Panc1 (cell line): ENCODE data around the gene ARRB2. TPM values are rescaled to one million over a fixed set of nuclear protein-coding genes. Genes with fewer than 3 reads are reported as not detected.

Experiments used
- ATAC-seq: fragments of 200-7000 bp; cut with Tn5 transposase; 2 replicates; pipeline ENCODE4 v1.9.1; 2020; ENCODE audit warnings: mild to moderate bottlenecking, moderate library complexity
- BruUV-seq: library from RNA; stranded (reverse); fragments of 400-500 nt; replicated peaks from 2 replicates; lab custom pipeline; 2021; lab: Mats Ljungman, UMichigan
- CTCF ChIA-PET: fragments of 300-600 bp; sonication (Branson Sonifier 250); formaldehyde crosslinking; loops from one replicate; lab custom pipeline; 2022; ENCODE audit warnings: antibody characterized with exemption; lab: Charles Lee
- POLR2A ChIA-PET: fragments of 300-600 bp; sonication (Branson Sonifier 250); formaldehyde crosslinking; loops from one replicate; lab custom pipeline; 2022; ENCODE audit warnings: antibody characterized with exemption; lab: Charles Lee
- DNase-seq: peaks from one replicate; pipeline ENCODE4 v3.0.0-alpha.2; 2010; ENCODE audit warnings: low read depth, low spot score
- H3K27ac ChIP-seq: 2 replicates; pipeline ENCODE4 v1.5.1; 2011; ENCODE audit warnings: mild to moderate bottlenecking, low read length, inconsistent platforms
- H3K27me3 ChIP-seq: fragments of 200-500 bp; sonication (Bioruptor generic); 2 replicates; pipeline ENCODE4 v1.6.0; 2014; ENCODE audit warnings: low read length, inconsistent platforms; ENCODE audit not compliant: control insufficient read depth, insufficient read depth
- H3K36me3 ChIP-seq: fragments of 200-500 bp; sonication (Bioruptor generic); 2 replicates; pipeline ENCODE4 v1.5.1; 2014; ENCODE audit warnings: inconsistent platforms, mild to moderate bottlenecking, low read length, moderate library complexity; ENCODE audit not compliant: control insufficient read depth, insufficient read depth
- H3K4me1 ChIP-seq: 2 replicates; pipeline ENCODE4 v1.5.1; 2011; ENCODE audit warnings: inconsistent platforms, mild to moderate bottlenecking, low read length, moderate library complexity; ENCODE audit not compliant: control insufficient read depth, insufficient read depth
- H3K4me3 ChIP-seq, 2 experiments: 2 replicates each; pipeline ENCODE4 v1.5.1; 2011 to 2012; ENCODE audit warnings: low read depth in 2 of 2, low read length in 2 of 2, mild to moderate bottlenecking in 2 of 2, inconsistent platforms in 1 of 2, moderate library complexity in 1 of 2
- H3K9me3 ChIP-seq: fragments of 200-500 bp; sonication (Bioruptor generic); 2 replicates; pipeline ENCODE4 v1.5.1; 2014; ENCODE audit warnings: low read depth, mild to moderate bottlenecking, inconsistent platforms, low read length, moderate library complexity; ENCODE audit not compliant: control insufficient read depth, insufficient read depth
- POLR2AphosphoS5 ChIP-seq: IDR thresholded peaks from 2 replicates; pipeline ENCODE4 v1.6.1; 2012; ENCODE audit warnings: mild to moderate bottlenecking, low read depth, low read length, moderate library complexity
- SIN3A ChIP-seq: IDR thresholded peaks from 2 replicates; pipeline ENCODE4 v1.6.1; 2012; ENCODE audit warnings: low read depth, mild to moderate bottlenecking, low read length, moderate library complexity, borderline replicate concordance; ENCODE audit not compliant: insufficient read depth
- TCF7L2 ChIP-seq: IDR thresholded peaks from 2 replicates; pipeline ENCODE4 v1.6.1; 2011; ENCODE audit warnings: mild to moderate bottlenecking, low read depth, low read length, inconsistent platforms
- in situ Hi-C: cut with HindIII; loops from 2 replicates; pipeline ENCODE4 v1.10.0; 2016; ENCODE audit warnings: low sequenced_read_pairs, low pct_unique_long_range_greater_than_20kb
- intact Hi-C: fragments of 100-400 bp; cut with micrococcal nuclease; formaldehyde crosslinking; loops from one replicate; pipeline ENCODE4 v1.10.0; 2022; ENCODE audit not compliant: unreplicated experiment
- total RNA-seq: library from RNA; stranded (reverse); gene quantifications from one replicate; pipeline ENCODE4 v1.2.1, GENCODE V29; 2021; ENCODE audit not compliant: unreplicated experiment
- TF ChIP-seq, protein P1 (sequence below), 2 experiments: IDR thresholded peaks; 2 replicates each; pipeline ENCODE4 v1.6.1; 2011 to 2012; ENCODE audit warnings: low read depth in 2 of 2, control low read depth in 1 of 2, low read length in 1 of 2, mild to moderate bottlenecking in 1 of 2, moderate library complexity in 1 of 2; ENCODE audit not compliant: insufficient read depth in 1 of 2
- TF ChIP-seq, protein P2 (sequence below): fragments of 450-650 bp; IDR thresholded peaks from 2 replicates; pipeline ENCODE4 v1.5.1; 2017; ENCODE audit warnings: mild to moderate bottlenecking

ARRB2 gene
- total RNA-seq, 1 experiment from 2014 or later = 39.2 TPM

DNA sequence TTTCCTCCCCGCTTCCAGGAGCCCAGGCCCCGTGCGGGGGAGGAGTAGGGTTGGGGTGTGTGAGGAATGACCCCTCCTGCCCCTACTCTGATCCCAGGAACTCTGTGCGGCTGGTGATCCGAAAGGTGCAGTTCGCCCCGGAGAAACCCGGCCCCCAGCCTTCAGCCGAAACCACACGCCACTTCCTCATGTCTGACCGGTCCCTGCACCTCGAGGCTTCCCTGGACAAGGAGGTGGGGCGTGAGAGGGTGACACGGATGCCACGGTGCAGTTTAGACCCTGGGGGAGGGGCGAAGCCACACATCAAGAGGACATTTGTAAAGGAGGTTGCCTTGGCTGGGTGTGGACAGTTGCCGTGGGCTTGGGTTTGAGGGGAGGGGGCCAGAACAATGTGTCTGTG lies 7.4 kb downstream of the ARRB2 start:
- no peak for ATAC-seq
- H3K36me3 ChIP-seq = no peaks in the 10 kb centered on the region

GRCh38 chr17:4718276-4718675 lies 7.8 kb downstream of the ARRB2 start:
- no peaks in the 10 kb centered on the region for H3K36me3 ChIP-seq
- in situ Hi-C loops = no loop called here
- H3K27ac ChIP-seq = no peak overlapping the region
- intact Hi-C loops = no loop called here
- no TSS peak for BruUV-seq
- H3K4me3 ChIP-seq = no peak overlapping the region
- ATAC-seq (no peak), DNase-seq (no peak)
- H3K4me1 ChIP-seq = peaks cover 14% of the 10 kb centered on the region
- no peaks in the 10 kb centered on the region for H3K27me3 ChIP-seq
- TF ChIP-seq TCF7L2 = no peak
- TF ChIP-seq, protein P1, sequence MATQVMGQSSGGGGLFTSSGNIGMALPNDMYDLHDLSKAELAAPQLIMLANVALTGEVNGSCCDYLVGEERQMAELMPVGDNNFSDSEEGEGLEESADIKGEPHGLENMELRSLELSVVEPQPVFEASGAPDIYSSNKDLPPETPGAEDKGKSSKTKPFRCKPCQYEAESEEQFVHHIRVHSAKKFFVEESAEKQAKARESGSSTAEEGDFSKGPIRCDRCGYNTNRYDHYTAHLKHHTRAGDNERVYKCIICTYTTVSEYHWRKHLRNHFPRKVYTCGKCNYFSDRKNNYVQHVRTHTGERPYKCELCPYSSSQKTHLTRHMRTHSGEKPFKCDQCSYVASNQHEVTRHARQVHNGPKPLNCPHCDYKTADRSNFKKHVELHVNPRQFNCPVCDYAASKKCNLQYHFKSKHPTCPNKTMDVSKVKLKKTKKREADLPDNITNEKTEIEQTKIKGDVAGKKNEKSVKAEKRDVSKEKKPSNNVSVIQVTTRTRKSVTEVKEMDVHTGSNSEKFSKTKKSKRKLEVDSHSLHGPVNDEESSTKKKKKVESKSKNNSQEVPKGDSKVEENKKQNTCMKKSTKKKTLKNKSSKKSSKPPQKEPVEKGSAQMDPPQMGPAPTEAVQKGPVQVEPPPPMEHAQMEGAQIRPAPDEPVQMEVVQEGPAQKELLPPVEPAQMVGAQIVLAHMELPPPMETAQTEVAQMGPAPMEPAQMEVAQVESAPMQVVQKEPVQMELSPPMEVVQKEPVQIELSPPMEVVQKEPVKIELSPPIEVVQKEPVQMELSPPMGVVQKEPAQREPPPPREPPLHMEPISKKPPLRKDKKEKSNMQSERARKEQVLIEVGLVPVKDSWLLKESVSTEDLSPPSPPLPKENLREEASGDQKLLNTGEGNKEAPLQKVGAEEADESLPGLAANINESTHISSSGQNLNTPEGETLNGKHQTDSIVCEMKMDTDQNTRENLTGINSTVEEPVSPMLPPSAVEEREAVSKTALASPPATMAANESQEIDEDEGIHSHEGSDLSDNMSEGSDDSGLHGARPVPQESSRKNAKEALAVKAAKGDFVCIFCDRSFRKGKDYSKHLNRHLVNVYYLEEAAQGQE (IDR thresholded peaks at IDR 0.05; ENCODE audit: insufficient read depth in 1 of 2, low read depth in 2 of 2, low read length in 1 of 2) = no peak
- TF ChIP-seq POLR2AphosphoS5 = no peak
- TF ChIP-seq, protein P2, sequence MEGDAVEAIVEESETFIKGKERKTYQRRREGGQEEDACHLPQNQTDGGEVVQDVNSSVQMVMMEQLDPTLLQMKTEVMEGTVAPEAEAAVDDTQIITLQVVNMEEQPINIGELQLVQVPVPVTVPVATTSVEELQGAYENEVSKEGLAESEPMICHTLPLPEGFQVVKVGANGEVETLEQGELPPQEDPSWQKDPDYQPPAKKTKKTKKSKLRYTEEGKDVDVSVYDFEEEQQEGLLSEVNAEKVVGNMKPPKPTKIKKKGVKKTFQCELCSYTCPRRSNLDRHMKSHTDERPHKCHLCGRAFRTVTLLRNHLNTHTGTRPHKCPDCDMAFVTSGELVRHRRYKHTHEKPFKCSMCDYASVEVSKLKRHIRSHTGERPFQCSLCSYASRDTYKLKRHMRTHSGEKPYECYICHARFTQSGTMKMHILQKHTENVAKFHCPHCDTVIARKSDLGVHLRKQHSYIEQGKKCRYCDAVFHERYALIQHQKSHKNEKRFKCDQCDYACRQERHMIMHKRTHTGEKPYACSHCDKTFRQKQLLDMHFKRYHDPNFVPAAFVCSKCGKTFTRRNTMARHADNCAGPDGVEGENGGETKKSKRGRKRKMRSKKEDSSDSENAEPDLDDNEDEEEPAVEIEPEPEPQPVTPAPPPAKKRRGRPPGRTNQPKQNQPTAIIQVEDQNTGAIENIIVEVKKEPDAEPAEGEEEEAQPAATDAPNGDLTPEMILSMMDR = no peak
- no peak for TF ChIP-seq SIN3A
- no peaks in the 10 kb centered on the region for H3K9me3 ChIP-seq
- ChIA-PET CTCF (no interaction called here), POLR2A (no interaction called here)

More for the DNA sequence above, 7.4 kb downstream of the ARRB2 start:
- in situ Hi-C loops = no loop called here
- intact Hi-C loops = no loop called here
- POLR2A ChIA-PET = no interaction called here
- no peak for DNase-seq
- Histone ChIP-seq H3K4me1 (peaks cover 14% of the 10 kb centered on the region), H3K27ac (no peak overlapping the region), H3K27me3 (no peaks in the 10 kb centered on the region), H3K4me3 (no peak overlapping the region), H3K9me3 (no peaks in the 10 kb centered on the region)
- CTCF ChIA-PET = no interaction called here
- TF ChIP-seq, protein P1 (IDR thresholded peaks at IDR 0.05; ENCODE audit: insufficient read depth in 1 of 2, low read depth in 2 of 2, low read length in 1 of 2) = no peak
- TF ChIP-seq TCF7L2 (no peak), SIN3A (no peak), POLR2AphosphoS5 (no peak)
- TF ChIP-seq, protein P2 = no peak
- no TSS peak for BruUV-seq
